ENCODE results near the gene STARD13.

DNA sequence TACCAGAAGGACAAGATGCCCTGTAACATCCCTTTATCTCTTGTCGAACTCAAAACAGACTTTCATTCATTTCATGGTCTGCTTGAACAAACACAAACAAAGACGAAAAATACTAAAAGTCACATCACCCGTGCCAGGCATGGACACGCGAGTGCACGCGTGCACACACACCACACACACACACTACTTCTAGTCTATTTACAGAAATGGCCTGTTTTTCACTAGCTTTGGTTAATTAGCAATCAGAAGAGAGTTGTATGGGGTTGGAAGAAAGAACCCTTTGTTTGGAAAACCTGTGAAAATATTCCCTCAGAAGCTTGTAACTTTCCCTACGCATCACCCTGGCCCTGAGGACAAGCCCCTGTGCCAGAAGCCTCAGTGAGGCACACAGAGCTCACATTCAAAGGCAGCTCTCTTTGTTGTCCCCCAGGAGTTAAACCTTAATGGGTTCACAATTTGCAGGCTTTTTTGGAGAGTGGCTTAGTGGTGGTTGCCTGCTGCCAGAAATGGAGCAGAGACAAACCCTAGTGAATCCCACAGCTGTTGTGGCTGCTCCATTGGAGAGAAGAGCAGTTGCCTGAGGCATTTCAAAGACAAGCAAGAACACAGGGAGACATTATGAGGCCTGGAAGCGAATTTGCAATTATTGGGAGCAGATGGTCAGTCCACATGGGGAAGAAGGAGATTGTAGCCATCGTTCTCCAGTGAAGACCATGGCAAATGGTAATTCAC lies 55.9 kb downstream of the STARD13 start:
- TF ChIP-seq EZH2 (IDR thresholded peaks at IDR 0.05; ENCODE audit: low read length, unreplicated experiment) (no peak), EZH2phosphoT487 (IDR thresholded peaks at IDR 0.05; ENCODE audit: borderline replicate concordance, low read length) (no peak)
- TF ChIP-seq, protein P1, sequence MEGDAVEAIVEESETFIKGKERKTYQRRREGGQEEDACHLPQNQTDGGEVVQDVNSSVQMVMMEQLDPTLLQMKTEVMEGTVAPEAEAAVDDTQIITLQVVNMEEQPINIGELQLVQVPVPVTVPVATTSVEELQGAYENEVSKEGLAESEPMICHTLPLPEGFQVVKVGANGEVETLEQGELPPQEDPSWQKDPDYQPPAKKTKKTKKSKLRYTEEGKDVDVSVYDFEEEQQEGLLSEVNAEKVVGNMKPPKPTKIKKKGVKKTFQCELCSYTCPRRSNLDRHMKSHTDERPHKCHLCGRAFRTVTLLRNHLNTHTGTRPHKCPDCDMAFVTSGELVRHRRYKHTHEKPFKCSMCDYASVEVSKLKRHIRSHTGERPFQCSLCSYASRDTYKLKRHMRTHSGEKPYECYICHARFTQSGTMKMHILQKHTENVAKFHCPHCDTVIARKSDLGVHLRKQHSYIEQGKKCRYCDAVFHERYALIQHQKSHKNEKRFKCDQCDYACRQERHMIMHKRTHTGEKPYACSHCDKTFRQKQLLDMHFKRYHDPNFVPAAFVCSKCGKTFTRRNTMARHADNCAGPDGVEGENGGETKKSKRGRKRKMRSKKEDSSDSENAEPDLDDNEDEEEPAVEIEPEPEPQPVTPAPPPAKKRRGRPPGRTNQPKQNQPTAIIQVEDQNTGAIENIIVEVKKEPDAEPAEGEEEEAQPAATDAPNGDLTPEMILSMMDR (conservative IDR thresholded peaks at IDR 0.05; ENCODE audit: low read depth, low read length), result no peak
